Jurkat, Clone E6-1 (cell line): ENCODE data around the gene KCNN2.

Experiments used
- DNase-seq: peaks from one replicate; pipeline ENCODE4 v3.0.0-alpha.2; 2011; ENCODE audit warnings: low read depth, low spot score
- H3K4me3 ChIP-seq: 2 replicates; pipeline ENCODE4 v1.5.1; 2011; ENCODE audit warnings: mild to moderate bottlenecking, low read length, control low read depth, moderate library complexity

KCNN2 gene

DNA sequence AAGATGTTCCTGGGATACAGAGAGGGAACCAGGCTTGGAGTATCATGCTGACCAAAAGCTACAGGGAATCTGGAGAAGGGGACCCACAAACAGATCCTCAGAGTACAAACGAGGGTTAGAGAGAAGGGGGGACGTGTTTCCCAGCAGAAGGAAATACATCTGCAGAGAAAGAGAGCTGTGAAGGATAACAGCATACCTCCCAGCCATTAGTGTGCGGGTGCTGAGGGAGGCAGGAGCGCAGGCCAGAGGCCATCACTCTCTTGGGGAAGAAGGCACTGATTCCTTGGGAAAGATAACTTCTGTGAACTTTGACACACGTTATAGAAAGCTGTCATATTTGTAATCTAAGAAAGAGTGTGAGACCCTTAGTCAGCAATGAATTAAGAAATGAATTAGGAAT is 96.9 kb downstream of the KCNN2 start:
- no peak overlapping the region for H3K4me3 ChIP-seq
- no peak for DNase-seq

DNA sequence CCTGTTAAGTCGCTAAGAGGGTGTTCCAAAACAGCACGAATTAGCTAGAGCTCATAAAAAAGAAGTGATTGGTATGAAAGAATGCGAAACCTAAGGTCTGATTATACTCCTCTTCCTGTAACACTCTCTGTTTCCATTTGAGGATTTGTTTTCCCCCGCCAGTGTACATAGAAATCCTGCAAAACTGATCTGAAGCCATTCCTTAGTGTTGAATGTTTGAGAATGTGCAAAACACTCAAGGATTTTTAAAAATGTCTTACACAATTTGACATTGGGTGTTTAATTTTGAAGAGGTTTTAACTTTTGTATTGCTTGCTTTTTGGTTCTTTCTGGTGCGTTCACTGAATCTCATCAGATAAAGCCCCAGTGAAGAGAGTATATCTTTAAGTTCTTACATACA is 105.3 kb downstream of the KCNN2 start:
- DNase-seq, result no peak
- H3K4me3 ChIP-seq, result no peak overlapping the region

DNA sequence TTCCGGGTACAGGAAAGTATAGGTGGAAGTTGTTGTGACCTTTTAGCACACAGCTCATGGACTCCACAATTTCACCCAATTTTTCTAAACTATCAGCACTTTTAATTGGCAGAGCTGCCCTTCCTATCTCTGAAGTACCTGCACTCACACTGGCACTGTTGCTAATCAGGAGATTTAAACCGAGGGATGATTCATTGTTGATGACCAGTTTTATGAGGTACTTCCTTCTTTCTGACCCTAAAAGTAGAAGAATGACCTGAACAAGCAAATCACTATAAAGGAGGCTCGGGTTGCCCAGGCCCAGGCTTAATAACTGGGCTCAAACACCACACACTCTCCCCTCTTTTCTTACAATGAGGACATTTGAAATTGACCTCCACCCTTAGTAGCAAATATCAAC is 105.9 kb downstream of the KCNN2 start:
- no peak for DNase-seq
- H3K4me3 ChIP-seq, result no peak overlapping the region

DNA sequence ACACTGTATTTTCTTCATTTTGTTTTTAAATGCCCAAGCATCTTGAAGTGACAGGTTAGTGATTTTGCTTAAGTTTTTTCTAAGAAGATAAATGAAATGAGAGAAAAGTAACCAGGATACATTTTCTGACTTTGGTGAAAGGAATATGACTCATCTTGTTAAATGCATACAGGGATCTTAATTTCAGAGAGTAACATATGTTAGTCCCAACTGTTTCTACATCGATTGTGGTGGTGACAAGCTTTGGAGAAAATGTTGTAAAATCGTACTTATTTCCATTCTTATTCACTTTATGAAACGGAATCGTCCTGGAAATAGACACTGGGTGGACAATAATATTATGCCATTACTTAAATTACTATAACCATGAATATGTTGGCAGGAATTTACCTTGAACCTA is 107.5 kb downstream of the KCNN2 start:
- H3K4me3 ChIP-seq, result no peak overlapping the region
- no peak for DNase-seq

DNA sequence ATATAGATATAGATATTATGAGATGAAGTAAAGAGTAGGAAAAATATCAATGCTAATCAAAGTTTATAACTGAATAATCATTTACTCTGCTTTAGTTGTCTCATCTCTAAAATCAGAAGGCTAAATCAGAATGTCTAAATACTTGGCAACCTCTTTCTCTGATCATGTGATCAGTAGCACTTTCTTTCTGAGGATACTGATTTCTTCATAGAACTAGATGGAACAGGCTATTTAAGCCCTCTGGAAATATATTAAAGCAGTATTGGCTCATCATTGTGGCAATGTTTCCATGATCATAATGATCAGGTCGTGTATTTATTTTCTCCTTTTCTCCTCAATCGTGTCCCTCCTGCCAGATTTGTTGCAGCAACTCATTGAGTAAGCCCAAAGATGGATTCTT is 109.7 kb downstream of the KCNN2 start:
- no peak overlapping the region for H3K4me3 ChIP-seq
- no peak for DNase-seq

DNA sequence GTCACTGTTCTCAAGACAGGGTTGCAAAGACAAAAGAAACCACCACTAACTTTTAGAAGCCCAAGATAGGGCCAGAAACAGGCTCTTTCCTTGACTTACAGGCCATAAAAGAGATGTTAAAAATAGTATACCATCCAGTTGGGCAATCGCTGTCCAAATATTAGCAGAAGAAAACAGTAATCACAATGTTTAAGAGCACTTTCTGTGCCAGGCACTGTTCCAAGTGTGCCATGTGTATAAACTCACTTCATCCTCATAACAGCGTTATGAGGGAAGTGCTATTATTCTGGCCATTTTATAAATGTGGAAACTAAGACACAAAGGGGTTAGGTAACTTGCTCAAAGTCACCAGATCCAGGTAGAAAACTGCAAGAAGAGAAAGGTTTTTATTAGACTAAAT is 111.7 kb downstream of the KCNN2 start:
- DNase-seq, result no peak
- no peak overlapping the region for H3K4me3 ChIP-seq

DNA sequence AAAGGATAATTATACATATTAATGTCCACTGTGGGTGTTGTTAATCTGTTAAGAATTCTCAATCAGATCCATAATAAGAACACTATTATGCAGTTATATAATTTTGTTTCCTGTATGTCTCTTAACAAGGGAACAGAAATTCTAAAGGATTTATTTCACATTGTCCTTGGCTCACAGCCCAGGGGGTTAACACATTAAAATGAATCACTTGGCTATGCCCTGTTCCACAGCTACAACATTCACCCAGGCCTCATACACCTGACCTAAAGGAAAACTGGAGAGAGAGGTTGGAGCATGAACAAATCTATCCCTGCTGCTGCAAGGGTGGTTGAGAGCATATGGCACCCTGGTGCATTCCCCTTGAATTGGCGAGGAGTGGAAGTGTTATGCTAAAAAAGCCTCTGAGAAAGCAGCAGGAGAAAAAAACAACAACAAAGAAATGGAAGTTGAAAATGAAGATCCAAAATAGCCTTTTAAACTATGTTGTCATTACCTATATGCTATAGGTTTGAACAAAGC is 116.0 kb downstream of the KCNN2 start:
- no peak overlapping the region for H3K4me3 ChIP-seq
- no peak for DNase-seq

DNA sequence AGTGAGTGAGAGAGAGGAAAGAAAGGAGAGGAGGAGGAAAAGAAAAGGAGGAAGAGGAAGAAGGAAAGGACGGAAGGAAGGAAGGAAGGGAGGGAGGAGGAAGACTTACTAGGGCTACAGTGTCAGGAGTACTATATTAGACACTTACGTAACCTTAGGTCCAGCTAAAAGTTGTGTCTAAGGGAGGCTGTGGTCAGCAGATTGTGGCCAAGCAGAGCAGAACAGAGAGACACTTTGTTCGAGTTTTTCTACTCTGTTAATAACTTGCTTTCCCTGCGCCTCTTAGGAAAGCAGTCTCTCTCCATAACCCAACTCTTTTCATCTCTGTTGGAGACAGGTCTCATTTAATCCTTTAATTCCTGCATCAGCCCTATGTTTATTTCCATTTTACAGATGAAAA is 138.9 kb downstream of the KCNN2 start:
- no peak overlapping the region for H3K4me3 ChIP-seq
- no peak for DNase-seq

DNA sequence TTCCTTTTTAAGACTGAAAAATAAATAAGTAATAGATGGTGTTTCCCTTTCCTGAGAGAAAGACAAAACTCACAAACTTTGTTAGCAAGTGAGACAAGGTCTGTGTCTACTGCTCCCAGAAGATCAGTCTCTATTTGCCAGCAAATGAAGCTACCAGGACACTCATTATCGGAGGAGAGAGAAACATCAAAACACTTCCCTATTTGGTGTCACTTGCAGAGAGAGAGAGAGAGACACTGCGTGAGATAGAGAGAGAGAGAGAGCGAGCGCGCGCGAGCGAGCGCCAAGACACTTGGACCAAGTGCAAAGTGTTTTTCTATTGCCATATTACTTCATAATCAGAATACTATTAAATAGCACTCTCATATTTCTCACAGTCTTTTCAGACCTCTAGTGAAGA is 142.7 kb downstream of the KCNN2 start:
- DNase-seq, result no peak
- no peak overlapping the region for H3K4me3 ChIP-seq

DNA sequence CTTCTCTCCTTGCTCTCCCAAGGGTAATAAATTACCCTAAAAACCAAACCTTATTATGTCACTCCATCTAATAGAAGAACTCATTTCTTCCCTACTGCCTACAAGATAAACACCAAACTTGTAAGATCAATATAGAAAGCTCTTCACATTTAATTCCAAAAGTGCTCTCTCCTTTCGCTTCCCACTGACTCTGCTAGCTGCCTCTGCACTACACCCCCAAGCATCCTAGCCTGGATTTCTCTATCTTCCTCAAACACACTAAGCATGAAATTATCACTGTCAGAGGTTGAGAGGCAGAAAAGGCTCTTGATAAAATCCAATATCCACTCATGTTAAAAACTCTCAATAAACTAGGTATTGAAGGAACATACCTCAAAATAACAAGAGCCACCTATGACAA is 162.4 kb downstream of the KCNN2 start:
- no peak overlapping the region for H3K4me3 ChIP-seq
- DNase-seq, result no peak

DNA sequence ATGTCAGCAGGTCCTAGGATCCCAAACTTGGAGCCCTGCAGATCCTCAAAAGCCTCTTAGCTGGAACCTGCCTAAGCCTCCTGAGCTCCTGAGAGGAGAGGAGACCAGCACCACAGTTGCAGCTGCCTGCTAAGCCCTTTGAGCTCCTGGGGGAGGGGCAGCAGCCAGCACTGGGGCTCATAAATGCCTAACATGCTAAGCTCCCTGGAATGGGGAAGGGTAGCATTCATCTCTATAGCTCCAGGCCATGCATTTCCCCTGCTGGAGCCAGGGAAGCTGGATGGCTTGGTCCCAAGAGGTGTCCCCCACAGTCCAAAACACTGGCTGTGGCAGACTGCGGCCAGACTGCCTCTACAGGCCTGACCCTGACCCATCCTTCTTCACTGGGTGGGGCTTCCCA is 182.7 kb downstream of the KCNN2 start:
- no peak for DNase-seq
- H3K4me3 ChIP-seq, result no peak overlapping the region
